ENCODE data around the gene DAAM2.

DAAM2 gene

GRCh38 chr6:39930540-39930939 is 138.4 kb downstream of the DAAM2 start:
- no peak for DNase-seq (ENCODE audit: low read depth in 2 of 2)

- DNase-seq (ENCODE audit: low read depth in 2 of 2) = no peak
These were observed 139.4 kb downstream of the DAAM2 start for GRCh38 chr6:39931607-39932006.

- DNase-seq (ENCODE audit: low read depth in 2 of 2) = no peak
These were observed 140.3 kb downstream of the DAAM2 start for GRCh38 chr6:39932386-39932910.

- no peak for DNase-seq (ENCODE audit: low read depth in 2 of 2)
These were observed 141.5 kb downstream of the DAAM2 start for GRCh38 chr6:39933669-39934130.

- peak; percentile 14 to 41 for DNase-seq (ENCODE audit: low read depth in 2 of 2)
These were observed 142.1 kb downstream of the DAAM2 start, which contains the start of gene MOCS1 for GRCh38 chr6:39934131-39934757. MOCS1 (minus strand) TSS chr6:39934462; CDS start chr6:39934417, 45 bp downstream.

GRCh38 chr6:39935241-39935640 is 143.1 kb downstream of the DAAM2 start:
- no peak for DNase-seq (ENCODE audit: low read depth in 2 of 2)

- DNase-seq (ENCODE audit: low read depth in 2 of 2) = no peak
These were observed 144.7 kb downstream of the DAAM2 start for GRCh38 chr6:39936857-39937256.

GRCh38 chr6:39937686-39938333 is 145.6 kb downstream of the DAAM2 start:
- no peak for DNase-seq (ENCODE audit: low read depth in 2 of 2)

GRCh38 chr6:39938773-39939654 is 146.8 kb downstream of the DAAM2 start:
- no peak for DNase-seq (ENCODE audit: low read depth in 2 of 2)

GRCh38 chr6:39941138-39941537 is 149.0 kb downstream of the DAAM2 start:
- no peak for DNase-seq (ENCODE audit: low read depth in 2 of 2)

GRCh38 chr6:39941820-39942219 is 149.6 kb downstream of the DAAM2 start:
- no peak for DNase-seq (ENCODE audit: low read depth in 2 of 2)

- DNase-seq (ENCODE audit: low read depth in 2 of 2) = no peak
These were observed 150.9 kb downstream of the DAAM2 start for GRCh38 chr6:39942903-39943580.

GRCh38 chr6:39945626-39946025 is 153.4 kb downstream of the DAAM2 start:
- no peak for DNase-seq (ENCODE audit: low read depth in 2 of 2)

- no peak for DNase-seq (ENCODE audit: low read depth in 2 of 2)
These were observed 155.5 kb downstream of the DAAM2 start for GRCh38 chr6:39947611-39948068.

GRCh38 chr6:39948199-39948791 is 156.1 kb downstream of the DAAM2 start:
- DNase-seq (ENCODE audit: low read depth in 2 of 2) = no peak

GRCh38 chr6:39950125-39950720 is 158.0 kb downstream of the DAAM2 start:
- no peak for DNase-seq (ENCODE audit: low read depth in 2 of 2)

- DNase-seq (ENCODE audit: low read depth in 2 of 2) = no peak
These were observed 159.0 kb downstream of the DAAM2 start for GRCh38 chr6:39951191-39951590.

- no peak for DNase-seq (ENCODE audit: low read depth in 2 of 2)
These were observed 159.5 kb downstream of the DAAM2 start for GRCh38 chr6:39951716-39952115.

- no peak for DNase-seq (ENCODE audit: low read depth in 2 of 2)
These were observed 160.0 kb downstream of the DAAM2 start for GRCh38 chr6:39952167-39952566.

- DNase-seq (ENCODE audit: low read depth in 2 of 2) = no peak
These were observed 161.0 kb downstream of the DAAM2 start for GRCh38 chr6:39953076-39953618.
